HG03342 (cell line): ENCODE measurements around the gene ADARB2.

Experiments
- ATAC-seq: cut with Tn5 transposase; IDR thresholded peaks from one replicate; pipeline ENCODE4 v1.9.1; 2021; ENCODE audit warnings: mild to moderate bottlenecking, moderate library complexity; ENCODE audit not compliant: unreplicated experiment

The ADARB2 gene

DNA sequence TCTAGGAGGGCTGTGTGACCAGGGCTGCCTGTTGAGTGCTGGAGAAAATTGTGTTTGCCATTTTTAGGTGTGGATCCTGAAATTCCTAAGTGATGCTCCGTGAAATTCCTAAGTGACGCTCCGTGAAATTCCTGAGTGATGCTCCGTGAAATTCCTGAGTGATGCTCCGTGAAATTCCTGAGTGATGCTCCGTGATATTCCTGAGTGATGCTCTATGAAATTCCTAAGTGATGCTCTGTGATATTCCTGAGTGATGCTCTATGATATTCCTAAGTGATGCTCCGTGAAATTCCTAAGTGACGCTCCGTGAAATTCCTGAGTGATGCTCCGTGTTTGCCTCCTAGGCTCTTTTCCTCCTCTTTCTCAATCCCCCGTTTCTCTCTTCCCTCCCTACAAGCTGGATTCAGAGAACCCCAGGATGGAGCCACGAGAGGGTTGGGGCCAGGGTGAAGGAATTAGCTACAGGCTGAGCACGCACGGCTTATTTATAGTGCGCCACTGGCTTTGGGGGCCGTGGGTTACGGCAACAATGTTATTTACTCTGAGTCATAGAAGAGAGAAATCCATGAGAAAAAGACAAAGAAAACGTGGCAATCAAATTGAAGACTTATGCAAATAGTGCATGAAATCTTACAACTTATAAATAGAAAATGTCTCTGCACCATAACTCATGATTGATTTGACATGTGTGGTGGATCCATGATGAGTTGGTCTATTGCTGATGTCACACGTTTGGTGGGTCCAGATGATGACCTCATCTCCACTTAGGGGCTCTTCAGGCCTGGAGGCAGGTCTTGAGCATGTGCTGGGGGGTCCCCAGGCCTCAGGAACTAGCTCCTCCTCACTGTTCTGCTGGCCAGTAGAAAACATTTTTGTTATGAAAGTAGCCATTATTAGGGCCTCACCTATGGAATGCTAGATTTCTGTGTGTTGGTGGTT, 456.6 kb downstream of the ADARB2 start:
- no peak for ATAC-seq

DNA sequence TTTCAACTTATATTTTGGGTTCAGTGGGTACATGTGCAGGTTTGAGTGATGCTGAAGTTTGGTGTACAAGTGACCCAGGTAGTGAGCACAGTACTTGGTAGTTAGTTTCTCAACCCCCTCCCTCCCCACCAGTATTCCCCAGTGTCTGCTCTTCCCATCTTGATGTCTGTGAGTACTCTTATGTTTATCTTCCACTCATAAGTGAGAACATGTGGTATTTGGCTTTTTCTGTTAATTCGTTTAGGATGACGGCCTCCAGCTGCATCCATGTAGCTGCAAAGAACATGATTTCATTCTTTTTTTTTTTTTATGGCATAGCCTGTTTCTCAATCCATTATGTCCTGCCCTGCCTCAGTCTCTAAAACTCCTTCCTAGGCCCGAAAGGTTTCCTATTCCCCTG, 459.0 kb downstream of the ADARB2 start:
- no peak for ATAC-seq

DNA sequence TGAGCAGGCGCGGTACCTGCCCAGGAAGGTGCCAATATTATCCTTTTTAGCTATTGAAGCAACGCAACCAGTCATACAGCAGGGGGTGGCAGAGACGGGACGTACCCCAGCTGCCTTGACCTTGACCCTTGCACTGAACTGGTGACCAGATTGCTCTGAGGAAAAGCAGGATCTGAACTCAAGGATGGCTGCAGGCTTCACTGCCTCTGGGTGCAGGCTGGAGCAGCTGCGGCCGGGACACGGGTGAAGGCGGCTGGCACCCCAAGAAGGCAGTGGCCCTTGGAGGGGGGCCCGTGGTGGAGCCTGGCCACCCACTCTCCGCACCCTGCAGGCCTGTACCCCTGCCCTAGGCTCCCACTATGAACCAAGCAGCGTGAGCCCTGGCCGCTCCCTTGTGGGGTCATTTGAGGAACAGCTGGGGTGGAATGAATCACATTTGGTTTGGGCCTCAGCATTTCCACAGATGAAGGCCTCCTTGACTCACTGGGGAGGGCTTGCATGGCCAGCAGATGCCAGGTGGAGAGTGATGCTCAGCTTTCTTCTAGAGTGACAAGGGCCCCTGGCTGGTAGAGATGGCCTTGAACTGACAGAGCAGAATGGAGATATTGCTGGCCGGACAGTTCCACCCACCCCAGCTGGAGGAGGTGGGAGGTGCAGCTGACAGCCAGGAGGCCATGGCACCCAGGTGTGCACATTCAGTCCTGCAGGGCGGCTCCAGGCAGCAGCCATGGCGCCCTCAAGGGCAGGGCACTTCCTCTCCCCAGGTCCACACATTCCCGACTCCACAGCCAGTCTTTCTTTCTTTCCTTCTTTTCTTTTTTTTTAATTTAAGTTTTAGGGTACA, 462.4 kb downstream of the ADARB2 start:
- ATAC-seq: no peak

DNA sequence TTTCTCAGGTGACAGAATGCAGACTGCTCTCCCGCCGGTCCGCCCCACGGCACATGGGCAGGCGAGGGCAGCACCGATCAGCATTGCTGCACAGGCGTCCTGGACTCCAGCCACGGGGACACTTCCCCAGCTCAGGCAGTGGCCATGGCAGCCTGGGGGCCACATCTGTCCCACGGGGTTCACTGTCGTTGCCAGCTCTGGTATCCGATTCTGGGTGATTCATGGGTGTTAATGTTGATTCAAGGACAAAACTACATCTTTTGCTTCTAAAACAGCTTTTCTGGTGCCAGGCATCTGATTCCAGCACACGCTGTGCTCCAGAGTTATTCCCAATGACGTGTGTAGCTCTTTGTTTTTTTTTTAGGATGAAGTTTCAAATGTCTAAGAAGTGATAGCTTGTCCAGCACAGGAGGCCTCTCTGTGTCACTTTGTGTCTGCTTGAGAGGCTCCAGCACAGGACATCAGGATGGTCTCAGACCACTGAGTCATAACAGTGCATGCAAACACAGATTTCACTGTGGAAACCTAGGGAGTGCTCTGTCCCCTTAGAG, 463.1 kb downstream of the ADARB2 start:
- no peak for ATAC-seq

DNA sequence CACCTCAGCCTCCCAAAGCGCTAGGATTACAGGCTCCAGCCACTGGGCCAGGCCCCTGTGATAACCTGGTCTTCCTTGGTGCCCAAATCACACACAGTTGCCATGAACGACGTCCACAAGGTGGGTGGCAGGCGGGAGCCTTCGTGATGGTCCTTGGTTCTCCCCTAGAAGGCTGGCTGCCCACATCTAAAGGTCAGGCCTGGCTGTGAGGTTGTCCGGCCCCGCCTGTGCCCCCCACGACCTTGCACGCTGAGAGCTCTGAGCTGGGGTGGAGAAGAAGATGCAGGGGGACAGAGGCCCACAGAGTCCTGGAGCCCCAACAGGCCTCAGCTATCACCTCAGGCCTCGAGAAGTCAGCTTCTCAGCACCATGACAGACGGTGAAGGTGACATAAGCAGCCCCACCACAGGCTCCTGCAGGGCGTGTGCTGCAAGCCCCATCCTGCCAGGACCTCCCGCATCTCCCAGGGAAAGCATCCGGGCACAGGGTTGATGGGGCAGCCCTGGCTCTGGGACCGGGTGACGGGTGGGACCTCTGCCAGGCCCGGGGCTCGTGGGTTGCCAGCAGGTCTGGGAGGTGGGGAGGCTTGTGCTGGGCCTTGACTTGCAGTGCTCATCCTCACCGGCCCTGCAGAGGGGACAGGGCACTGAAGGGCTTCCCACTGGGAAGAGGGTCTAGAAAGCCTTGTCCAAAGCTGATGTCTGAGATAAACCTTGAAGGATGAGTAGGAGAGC, 463.8 kb downstream of the ADARB2 start:
- ATAC-seq: no peak

DNA sequence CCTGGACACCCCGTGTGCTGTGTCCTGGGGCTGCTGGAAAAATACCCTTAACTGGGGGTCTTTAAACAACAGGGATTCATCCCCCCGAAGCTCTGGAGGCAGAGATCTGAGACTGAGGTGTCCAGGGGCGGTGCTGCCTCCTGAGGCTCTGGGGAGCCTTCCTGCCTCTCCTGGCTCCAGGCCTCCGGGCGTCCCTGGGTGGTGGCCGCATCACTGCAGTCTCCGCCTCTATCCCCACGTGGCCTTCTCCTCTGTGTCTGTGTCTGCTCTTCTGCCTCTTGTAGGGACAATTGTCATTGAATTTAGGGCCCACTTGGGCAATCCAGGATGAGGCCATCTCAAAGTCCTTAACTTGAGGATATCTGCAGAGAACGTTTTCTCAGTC, 464.6 kb downstream of the ADARB2 start:
- ATAC-seq: no peak

DNA sequence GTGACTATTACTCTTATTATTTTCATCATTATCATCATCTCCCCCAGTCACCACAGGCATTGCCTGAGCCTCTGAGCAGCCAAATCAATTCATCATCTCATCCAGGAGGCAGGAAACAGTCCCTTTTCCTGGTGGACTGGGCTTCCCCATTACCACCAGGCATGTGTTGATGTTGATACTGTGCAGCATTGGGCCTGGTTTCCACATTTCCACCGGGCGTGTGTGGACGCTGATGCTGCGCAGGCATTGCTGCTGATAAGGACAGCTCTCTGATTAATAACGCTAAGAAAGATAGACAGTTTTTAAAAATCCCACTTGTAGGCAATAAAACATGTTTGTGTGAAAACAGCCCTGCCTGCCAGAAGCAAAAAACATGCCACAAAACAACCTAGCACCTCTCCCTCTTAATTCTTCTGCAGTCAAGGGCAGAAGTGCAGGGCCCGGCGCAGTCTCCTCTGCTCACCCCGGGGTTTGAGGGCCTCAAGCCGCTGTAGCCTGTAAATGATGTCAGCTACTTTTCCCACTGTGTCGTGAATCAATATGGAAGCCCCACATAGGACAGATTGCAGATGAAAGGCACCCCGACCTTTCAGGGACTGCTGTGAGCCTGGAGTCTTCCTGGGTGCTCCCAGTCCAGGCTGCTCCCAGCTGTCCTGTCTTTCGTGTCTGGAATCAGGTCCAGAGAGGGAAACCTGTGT, 465.1 kb downstream of the ADARB2 start:
- ATAC-seq: no peak

DNA sequence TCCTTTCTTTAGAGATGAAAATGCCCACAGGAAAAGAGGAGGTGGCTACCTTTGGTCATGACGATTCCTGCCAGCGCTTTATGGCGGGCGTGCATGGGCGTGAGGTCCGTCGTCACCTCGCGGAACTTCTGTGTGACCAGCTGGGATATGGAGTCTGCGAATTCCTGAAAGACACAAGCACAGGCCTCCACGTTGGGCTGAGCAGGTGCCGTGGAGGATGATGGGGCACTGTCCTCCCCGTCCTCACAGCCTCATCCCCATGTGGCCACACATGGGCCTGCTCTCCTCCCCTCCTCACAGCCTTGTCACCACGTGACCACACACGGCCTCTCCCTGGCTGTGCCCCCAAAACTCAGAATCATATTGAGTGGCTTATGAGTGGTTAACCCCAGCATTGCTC, 466.4 kb downstream of the ADARB2 start:
- ATAC-seq: no peak

DNA sequence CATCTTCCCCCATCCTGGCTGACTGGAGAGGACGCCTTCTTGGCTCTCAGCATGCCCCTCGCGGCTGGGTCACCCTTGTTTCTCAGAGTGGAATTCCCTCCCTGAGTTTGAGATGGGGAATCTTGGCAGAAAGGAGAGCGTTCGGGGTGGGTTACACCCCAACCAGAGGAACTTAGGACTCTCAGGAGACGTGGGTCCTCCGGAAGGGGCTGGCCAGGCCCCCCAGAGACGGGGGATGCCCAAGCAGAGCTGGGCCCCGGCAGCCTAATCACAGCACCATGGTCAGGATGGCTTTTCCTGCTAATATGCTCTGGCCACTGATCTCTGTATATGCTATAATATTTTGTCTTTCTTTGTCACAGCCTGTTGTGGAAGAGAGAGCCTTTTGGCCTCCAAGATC, 466.8 kb downstream of the ADARB2 start:
- no peak for ATAC-seq

DNA sequence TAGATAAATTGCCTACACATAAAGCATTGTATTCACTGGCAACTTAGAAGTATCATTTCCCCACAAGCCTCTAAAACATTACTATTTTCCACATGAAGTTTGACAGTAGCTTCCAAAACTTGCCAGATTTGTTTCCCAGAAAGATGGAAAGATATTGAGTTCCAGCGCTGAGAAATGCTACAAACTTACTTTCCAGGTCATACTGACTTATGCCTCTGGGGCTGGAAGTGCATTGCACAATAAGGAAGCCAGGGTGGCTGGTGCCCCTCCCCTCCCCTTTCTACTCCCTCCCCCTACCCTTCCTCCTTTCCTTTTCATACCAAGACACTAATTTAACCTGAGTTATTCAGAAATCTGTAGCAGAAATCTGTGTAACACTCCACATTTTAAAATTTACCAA, 468.5 kb downstream of the ADARB2 start:
- no peak for ATAC-seq

DNA sequence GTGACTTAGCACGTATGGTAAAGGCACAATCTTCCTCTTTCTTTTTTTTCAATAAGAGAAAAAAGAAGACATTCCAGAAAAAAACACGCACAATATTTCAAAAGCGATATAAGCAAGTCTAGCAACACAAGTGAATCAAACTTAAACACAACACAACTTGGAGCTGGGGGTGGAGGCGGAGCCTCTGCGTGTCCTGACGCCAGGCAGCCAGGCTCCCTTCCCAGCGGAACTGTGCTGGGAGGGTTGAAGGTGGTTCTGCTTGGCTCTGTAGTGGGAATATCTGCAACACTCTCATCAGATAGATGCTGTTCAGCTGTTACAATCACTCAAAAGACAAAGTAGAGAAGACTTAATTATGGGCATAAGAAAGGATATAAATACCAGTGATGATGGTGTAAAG, 469.8 kb downstream of the ADARB2 start:
- ATAC-seq: no peak

DNA sequence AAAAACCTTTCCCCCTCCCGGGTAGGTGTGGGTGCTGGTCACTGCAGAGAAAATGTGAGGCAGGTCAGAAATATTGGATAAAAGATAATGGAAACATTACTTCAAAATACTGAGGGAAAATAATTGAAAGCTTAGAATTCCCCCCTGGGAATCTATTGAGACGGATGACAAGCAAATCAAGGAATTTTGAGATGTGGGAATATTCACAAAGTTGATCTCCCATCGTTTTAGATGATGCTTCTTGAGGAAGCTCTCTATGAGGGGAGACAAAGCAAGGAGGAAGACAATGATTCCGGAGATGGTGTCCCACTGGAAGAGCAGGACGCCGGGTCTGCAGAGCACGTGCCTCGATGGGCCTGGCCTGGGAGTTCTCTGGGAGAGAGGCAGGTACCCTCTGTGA, 470.2 kb downstream of the ADARB2 start:
- ATAC-seq: no peak

DNA sequence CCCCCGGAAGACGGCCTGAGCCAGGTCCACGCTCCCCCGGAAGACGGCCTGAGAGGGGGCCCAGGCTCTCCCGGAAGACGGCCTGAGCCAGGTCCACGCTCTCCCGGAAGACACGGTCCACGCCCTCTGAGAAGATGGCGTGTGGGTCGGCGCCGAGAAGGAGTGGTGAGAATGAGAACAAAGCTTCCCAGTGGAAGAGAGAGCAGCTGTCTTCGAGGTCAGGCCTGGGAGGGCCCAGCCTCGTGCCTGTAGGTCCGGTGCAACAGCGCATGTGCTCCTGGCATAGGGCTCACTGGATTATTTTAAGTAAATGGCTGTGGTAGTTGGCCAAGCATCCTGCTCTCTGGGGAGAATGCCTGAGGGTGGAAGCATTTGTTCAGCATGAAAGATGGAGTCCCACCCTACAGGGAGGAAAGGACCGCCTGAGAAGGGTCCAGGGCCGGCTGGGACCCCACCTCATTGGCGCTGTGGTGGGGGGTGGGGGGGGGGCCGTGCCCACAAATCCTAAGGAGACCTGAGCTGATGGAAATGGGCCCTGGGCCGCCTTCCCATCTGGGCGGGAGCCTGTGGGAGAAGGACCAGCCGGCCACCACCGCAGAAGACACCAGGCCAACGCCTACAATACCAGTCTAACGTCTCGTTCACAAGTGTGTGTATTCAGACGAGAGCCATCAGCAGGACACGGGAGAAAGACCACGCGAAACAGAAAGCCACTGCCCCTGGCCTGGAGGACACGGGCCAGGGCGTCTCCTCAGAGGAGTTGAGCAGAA, 471.1 kb downstream of the ADARB2 start:
- no peak for ATAC-seq

DNA sequence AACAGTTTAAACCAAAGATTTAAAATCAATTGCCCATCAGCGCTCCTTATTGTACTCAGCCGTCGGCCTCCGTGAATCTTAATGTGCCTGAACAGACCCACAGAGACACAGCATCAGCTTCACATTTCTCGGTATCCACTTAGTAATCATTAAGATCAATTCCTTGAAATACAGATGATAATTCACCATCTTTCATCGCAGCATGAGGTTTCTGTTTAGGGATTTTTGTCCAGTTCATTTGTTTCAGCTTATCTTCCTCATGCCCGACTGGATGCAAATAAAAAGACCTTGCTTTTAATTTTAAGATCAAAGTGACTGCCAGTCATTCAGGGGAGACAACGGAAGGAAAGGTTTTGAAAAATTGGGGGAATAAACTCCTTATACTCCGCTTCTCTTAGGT, 473.3 kb downstream of the ADARB2 start:
- ATAC-seq: no peak

DNA sequence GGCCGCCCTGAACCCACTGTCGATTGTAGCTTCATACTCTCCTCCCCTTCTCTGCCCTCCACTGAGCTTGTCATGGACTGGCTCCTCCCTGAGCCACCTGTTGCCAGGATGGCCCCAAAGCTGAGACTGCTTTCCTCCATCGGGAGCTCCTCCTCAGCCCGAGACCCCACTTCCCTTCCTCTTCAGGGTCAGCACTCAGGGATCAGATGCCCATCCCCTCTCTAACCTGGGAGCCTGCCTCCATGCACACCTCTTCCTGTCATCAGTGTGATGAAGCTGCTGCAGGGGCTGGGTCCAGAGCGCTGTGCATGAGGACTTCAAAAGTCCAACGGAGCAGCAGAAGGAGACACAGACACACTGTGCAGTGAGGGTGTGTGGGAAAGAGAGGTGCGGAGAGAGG, 480.1 kb downstream of the ADARB2 start:
- ATAC-seq: no peak

DNA sequence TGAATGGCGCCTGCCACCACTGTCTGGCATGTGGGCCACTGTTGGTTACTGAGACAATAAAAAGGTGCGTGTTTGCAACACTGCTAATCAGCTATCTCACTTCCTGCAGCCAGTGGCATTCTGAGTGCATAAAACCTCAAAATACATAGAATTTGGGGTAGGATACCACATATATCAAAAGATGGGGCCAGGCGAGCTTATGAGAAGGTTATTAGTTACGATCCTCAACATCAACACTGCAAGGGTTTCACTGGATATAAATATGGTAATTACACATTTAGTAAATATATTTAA, 480.9 kb downstream of the ADARB2 start:
- ATAC-seq: no peak

DNA sequence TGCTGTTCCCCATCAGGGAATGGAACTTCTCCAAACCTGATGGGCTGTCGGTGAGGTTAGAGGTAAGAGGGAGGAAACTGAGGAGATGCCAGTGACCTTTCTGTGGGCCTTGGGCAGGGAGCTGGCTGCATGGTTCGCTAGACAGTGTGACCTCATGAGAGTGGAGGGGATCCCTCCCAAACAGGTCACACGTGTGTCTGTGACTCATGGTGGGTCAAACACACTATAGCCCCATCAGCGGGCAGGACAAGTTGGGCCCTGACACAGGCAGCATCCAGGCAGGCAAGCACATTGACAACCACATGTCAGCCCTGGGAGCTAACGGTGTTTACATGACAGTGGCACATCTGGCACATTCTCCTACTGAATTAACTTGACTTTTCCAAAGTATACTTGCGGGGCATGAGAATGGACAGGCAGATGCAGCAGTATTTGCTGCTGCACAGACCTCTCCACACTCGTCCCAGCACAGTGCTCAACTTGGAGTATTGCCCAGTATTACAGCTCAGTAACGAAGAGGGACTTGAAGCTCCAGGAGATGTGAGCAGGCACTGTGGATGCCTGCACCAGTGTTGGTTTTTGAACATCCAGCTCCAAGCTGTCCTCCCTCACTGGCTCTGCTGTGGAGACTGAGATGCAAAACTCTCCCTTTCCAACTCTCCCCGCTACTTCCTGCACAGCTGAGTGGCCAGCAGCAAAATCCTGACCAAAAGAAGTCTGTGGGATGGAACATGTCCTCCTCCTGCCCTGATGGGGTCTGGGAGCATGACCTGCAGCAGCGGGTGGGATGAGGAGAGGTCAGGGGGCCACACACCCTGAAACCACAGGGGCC, 481.5 kb downstream of the ADARB2 start:
- no peak for ATAC-seq

DNA sequence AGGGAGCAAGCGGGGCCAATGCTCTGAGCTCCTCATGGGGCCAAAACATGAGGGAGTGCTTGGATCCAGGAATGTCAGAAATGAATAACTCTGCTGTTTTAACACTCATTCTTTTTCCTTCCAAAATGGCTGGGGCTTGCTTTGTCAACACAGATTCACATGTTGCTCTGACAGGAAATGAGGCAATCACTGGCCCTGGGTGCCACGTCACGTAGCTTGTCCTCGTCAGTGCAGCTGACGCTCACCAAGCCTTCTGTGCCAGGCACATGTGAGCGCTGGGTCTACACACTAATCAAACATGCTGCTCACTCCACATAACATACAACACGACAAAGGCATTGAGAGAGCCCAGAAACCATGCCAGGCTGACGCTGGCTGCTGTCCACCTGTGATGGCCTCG, 482.2 kb downstream of the ADARB2 start:
- ATAC-seq: no peak
